HEK293 (cell line): Measurements from ENCODE around the gene POLR3A.

Experiments used
- BCL11A ChIP-seq: fragments of 450-650 bp; formaldehyde crosslinking; IDR thresholded peaks from 2 replicates; pipeline ENCODE4 v1.5.1; 2016; ENCODE audit warnings: low read depth, missing biosample characterization, missing genetic modification characterization
- SALL2 ChIP-seq: fragments of 450-650 bp; formaldehyde crosslinking; IDR thresholded peaks from 2 replicates; pipeline ENCODE4 v1.5.0; 2017; ENCODE audit warnings: missing biosample characterization, mild to moderate bottlenecking, missing genetic modification characterization, borderline replicate concordance
- SETDB1 ChIP-seq: IDR thresholded peaks from one replicate; pipeline ENCODE4 v1.6.1; 2017; ENCODE audit warnings: mild to moderate bottlenecking, low read length, moderate library complexity, mixed read lengths; ENCODE audit not compliant: insufficient read length
- YY1 ChIP-seq: fragments of 450-650 bp; formaldehyde crosslinking; IDR thresholded peaks from 2 replicates; pipeline ENCODE4 v1.5.1; 2018; ENCODE audit warnings: missing biosample characterization, missing genetic modification characterization
- ZBTB7A ChIP-seq: fragments of 450-650 bp; formaldehyde crosslinking; IDR thresholded peaks from 2 replicates; pipeline ENCODE4 v1.5.1; 2016; ENCODE audit warnings: low read depth, missing biosample characterization, missing genetic modification characterization
- ZNF138 ChIP-seq: fragments of 450-650 bp; formaldehyde crosslinking; IDR thresholded peaks from 2 replicates; pipeline ENCODE4 v1.5.1; 2016; ENCODE audit warnings: missing biosample characterization, missing genetic modification characterization, borderline replicate concordance
- ZNF366 ChIP-seq: fragments of 450-650 bp; formaldehyde crosslinking; conservative IDR thresholded peaks from 2 replicates; pipeline ENCODE4 v1.5.1; 2016; ENCODE audit warnings: missing biosample characterization, missing genetic modification characterization
- ZNF501 ChIP-seq: fragments of 450-650 bp; formaldehyde crosslinking; IDR thresholded peaks from 2 replicates; pipeline ENCODE4 v1.5.1; 2016; ENCODE audit warnings: missing biosample characterization, missing genetic modification characterization
- ZNF670 ChIP-seq: fragments of 450-650 bp; formaldehyde crosslinking; IDR thresholded peaks from 2 replicates; pipeline ENCODE4 v1.5.1; 2016; ENCODE audit warnings: missing biosample characterization, missing genetic modification characterization, low read depth
- TF ChIP-seq, protein P1 (sequence below): fragments of 450-650 bp; formaldehyde crosslinking; IDR thresholded peaks from 2 replicates; pipeline ENCODE4 v1.5.1; 2016; ENCODE audit warnings: missing biosample characterization, missing genetic modification characterization
- TF ChIP-seq, protein P2 (sequence below): fragments of 450-650 bp; formaldehyde crosslinking; IDR thresholded peaks from 2 replicates; pipeline ENCODE4 v1.5.1; 2016; ENCODE audit warnings: missing biosample characterization, missing genetic modification characterization
- TF ChIP-seq, protein P3 (sequence below): fragments of 450-650 bp; formaldehyde crosslinking; IDR thresholded peaks from 2 replicates; pipeline ENCODE4 v1.5.1; 2016; ENCODE audit warnings: missing biosample characterization, missing genetic modification characterization

- TF ChIP-seq BCL11A (tag by site-specific recombination) (no peak), ZNF138 (tag by site-specific recombination) (no peak), ZNF670 (no peak), ZNF366 (tag by site-specific recombination) (no peak), ZNF501 (tag by site-specific recombination) (no peak), SETDB1 (no peak), ZBTB7A (tag by site-specific recombination) (no peak), SALL2 (tag by site-specific recombination) (no peak), YY1 (tag by site-specific recombination) (no peak)
- TF ChIP-seq, protein P1, sequence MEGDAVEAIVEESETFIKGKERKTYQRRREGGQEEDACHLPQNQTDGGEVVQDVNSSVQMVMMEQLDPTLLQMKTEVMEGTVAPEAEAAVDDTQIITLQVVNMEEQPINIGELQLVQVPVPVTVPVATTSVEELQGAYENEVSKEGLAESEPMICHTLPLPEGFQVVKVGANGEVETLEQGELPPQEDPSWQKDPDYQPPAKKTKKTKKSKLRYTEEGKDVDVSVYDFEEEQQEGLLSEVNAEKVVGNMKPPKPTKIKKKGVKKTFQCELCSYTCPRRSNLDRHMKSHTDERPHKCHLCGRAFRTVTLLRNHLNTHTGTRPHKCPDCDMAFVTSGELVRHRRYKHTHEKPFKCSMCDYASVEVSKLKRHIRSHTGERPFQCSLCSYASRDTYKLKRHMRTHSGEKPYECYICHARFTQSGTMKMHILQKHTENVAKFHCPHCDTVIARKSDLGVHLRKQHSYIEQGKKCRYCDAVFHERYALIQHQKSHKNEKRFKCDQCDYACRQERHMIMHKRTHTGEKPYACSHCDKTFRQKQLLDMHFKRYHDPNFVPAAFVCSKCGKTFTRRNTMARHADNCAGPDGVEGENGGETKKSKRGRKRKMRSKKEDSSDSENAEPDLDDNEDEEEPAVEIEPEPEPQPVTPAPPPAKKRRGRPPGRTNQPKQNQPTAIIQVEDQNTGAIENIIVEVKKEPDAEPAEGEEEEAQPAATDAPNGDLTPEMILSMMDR (tag by site-specific recombination), result no peak
- TF ChIP-seq, protein P2, sequence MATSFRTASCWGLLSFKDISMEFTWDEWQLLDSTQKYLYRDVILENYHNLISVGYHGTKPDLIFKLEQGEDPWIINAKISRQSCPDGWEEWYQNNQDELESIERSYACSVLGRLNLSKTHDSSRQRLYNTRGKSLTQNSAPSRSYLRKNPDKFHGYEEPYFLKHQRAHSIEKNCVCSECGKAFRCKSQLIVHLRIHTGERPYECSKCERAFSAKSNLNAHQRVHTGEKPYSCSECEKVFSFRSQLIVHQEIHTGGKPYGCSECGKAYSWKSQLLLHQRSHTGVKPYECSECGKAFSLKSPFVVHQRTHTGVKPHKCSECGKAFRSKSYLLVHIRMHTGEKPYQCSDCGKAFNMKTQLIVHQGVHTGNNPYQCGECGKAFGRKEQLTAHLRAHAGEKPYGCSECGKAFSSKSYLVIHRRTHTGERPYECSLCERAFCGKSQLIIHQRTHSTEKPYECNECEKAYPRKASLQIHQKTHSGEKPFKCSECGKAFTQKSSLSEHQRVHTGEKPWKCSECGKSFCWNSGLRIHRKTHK, result no peak
- TF ChIP-seq, protein P3, sequence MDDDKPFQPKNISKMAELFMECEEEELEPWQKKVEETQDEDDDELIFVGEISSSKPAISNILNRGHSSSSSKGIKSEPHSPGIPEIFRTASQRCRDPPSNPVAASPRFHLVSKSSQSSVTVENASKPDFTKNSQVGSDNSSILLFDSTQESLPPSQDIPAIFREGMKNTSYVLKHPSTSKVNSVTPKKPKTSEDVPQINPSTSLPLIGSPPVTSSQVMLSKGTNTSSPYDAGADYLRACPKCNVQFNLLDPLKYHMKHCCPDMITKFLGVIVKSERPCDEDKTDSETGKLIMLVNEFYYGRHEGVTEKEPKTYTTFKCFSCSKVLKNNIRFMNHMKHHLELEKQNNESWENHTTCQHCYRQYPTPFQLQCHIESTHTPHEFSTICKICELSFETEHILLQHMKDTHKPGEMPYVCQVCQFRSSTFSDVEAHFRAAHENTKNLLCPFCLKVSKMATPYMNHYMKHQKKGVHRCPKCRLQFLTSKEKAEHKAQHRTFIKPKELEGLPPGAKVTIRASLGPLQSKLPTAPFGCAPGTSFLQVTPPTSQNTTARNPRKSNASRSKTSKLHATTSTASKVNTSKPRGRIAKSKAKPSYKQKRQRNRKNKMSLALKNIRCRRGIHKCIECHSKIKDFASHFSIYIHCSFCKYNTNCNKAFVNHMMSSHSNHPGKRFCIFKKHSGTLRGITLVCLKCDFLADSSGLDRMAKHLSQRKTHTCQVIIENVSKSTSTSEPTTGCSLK (tag by site-specific recombination), result no peak
Measured at GRCh38 chr10:77959384-77959783, 69.9 kb downstream of the POLR3A start.
